K562 (cell line): Measurements from ENCODE around the gene TMED6. TPM values are rescaled to one million over a fixed set of nuclear protein-coding genes. Genes with fewer than 3 reads are reported as not detected.

Experiments
- BDP1 ChIP-seq: IDR thresholded peaks from 3 replicates; pipeline ENCODE4 v1.6.1; 2011; ENCODE audit not compliant: insufficient read length, insufficient read depth
- BHLHE40 ChIP-seq: IDR thresholded peaks from 2 replicates; pipeline ENCODE4 v1.6.1; 2011; ENCODE audit warnings: low read length, improper control_type of control experiment
- E2F5 ChIP-seq: sonication (generic); formaldehyde crosslinking; IDR thresholded peaks from 2 replicates; pipeline ENCODE4 v1.8.0; 2022; ENCODE audit warnings: mild to moderate bottlenecking, missing genetic modification reagents
- GATAD2A ChIP-seq: fragments of 450-650 bp; IDR thresholded peaks from 2 replicates; pipeline ENCODE4 v1.6.1; 2017
- GTF2B ChIP-seq: IDR thresholded peaks from 2 replicates; pipeline ENCODE4 v1.6.1; 2011; ENCODE audit not compliant: insufficient read length; ENCODE audit errors: extremely low read depth
- HBP1 ChIP-seq: fragments of 450-650 bp; formaldehyde crosslinking; IDR thresholded peaks from 2 replicates; pipeline ENCODE4 v1.4.0; 2022; ENCODE audit warnings: missing genetic modification characterization
- KAT2B ChIP-seq: IDR thresholded peaks from one replicate; pipeline ENCODE4 v1.6.1; 2012; ENCODE audit warnings: low read depth, mild to moderate bottlenecking, control low read depth, inconsistent platforms, low read length, moderate library complexity
- MAFK ChIP-seq: IDR thresholded peaks from 2 replicates; pipeline ENCODE4 v1.6.1; 2011; ENCODE audit warnings: low read length, improper control_type of control experiment
- MED1 ChIP-seq: sonication (generic); formaldehyde crosslinking; IDR thresholded peaks from 2 replicates; pipeline ENCODE4 v1.8.1; 2023; ENCODE audit warnings: missing genetic modification reagents, borderline replicate concordance
- MTA2 ChIP-seq: fragments of 450-650 bp; IDR thresholded peaks from 2 replicates; pipeline ENCODE4 v1.6.1; 2016; ENCODE audit warnings: low read depth
- NBN ChIP-seq: fragments of 450-650 bp; IDR thresholded peaks from 2 replicates; pipeline ENCODE4 v1.6.1; 2016; ENCODE audit warnings: low read depth, mild to moderate bottlenecking
- PCBP1 ChIP-seq: fragments of 200-400 bp; formaldehyde crosslinking; IDR thresholded peaks from 2 replicates; pipeline ENCODE4 v1.6.1; 2018; ENCODE audit warnings: mild to moderate bottlenecking, low read depth, low read length; ENCODE audit not compliant: poor library complexity, severe bottlenecking
- PHB ChIP-seq: fragments of 250-450 bp; sonication (Bioruptor Pico); IDR thresholded peaks from 2 replicates; pipeline ENCODE4 v1.5.0; 2021
- RBM22 ChIP-seq: fragments of 200-400 bp; formaldehyde crosslinking; IDR thresholded peaks from 2 replicates; pipeline ENCODE4 v1.6.1; 2018; ENCODE audit warnings: low read length, low read depth; ENCODE audit not compliant: poor library complexity, severe bottlenecking
- RBM39 ChIP-seq: fragments of 200-400 bp; formaldehyde crosslinking; optimal IDR thresholded peaks from 2 replicates; pipeline ENCODE3; 2018; ENCODE audit warnings: low read depth, low read length
- RCOR1 ChIP-seq, 2 experiments: IDR thresholded peaks; 2 replicates each; pipeline ENCODE4 v1.6.1; 2012; ENCODE audit warnings: low read depth in 2 of 2, low read length in 2 of 2, borderline replicate concordance in 1 of 2, improper control_type of control experiment in 1 of 2
- SMAD4 ChIP-seq: fragments of 250-450 bp; sonication (Bioruptor Pico); conservative IDR thresholded peaks from 2 replicates; pipeline ENCODE4 v1.8.0; 2021; ENCODE audit warnings: inconsistent platforms, mild to moderate bottlenecking, moderate library complexity
- TAL1 ChIP-seq: fragments of 450-650 bp; IDR thresholded peaks from 2 replicates; pipeline ENCODE4 v1.6.1; 2016; ENCODE audit warnings: mild to moderate bottlenecking
- TEAD2 ChIP-seq: fragments of 450-650 bp; IDR thresholded peaks from 2 replicates; pipeline ENCODE4 v1.6.1; 2016; ENCODE audit warnings: missing genetic modification characterization, control low read depth, missing compliant biosample characterization
- TRIM28 ChIP-seq: fragments of 450-650 bp; IDR thresholded peaks from 2 replicates; pipeline ENCODE4 v1.6.1; 2017
- XRCC3 ChIP-seq: fragments of 450-650 bp; IDR thresholded peaks from 2 replicates; pipeline ENCODE4 v1.6.1; 2017; ENCODE audit warnings: mild to moderate bottlenecking, moderate library complexity
- ZBTB43 ChIP-seq: sonication (generic); formaldehyde crosslinking; IDR thresholded peaks from 2 replicates; pipeline ENCODE4 v1.8.0; 2023; ENCODE audit warnings: mild to moderate bottlenecking, missing genetic modification reagents
- ZNF124 ChIP-seq: sonication (generic); formaldehyde crosslinking; IDR thresholded peaks from 2 replicates; pipeline ENCODE4 v1.8.1; 2022; ENCODE audit warnings: missing genetic modification reagents
- ZNF133 ChIP-seq: fragments of 250-450 bp; sonication (Bioruptor Pico); IDR thresholded peaks from 2 replicates; pipeline ENCODE4 v1.4.0; 2020; ENCODE audit warnings: mild to moderate bottlenecking
- ZNF239 ChIP-seq: fragments of 250-450 bp; sonication (Bioruptor Pico); IDR thresholded peaks from 2 replicates; pipeline ENCODE4 v1.4.0; 2020; ENCODE audit warnings: mild to moderate bottlenecking
- ZNF408 ChIP-seq: fragments of 250-450 bp; sonication (Bioruptor Pico); IDR thresholded peaks from 2 replicates; pipeline ENCODE4 v1.4.0; 2020; ENCODE audit warnings: low read depth, mild to moderate bottlenecking, moderate library complexity
- ZNF644 ChIP-seq: fragments of 200-800 bp; sonication (Bioruptor generic); IDR thresholded peaks from 2 replicates; pipeline ENCODE4 v1.6.1; 2016; ENCODE audit warnings: low read depth, missing genetic modification characterization, missing compliant biosample characterization
- ZNF75A ChIP-seq: fragments of 450-650 bp; formaldehyde crosslinking; IDR thresholded peaks from 2 replicates; pipeline ENCODE4 v1.4.0; 2020; ENCODE audit warnings: mild to moderate bottlenecking
- polyA plus RNA-seq, 8 experiments: library from polyadenylated mRNA; depleted of rRNA in 4 of 8; stranded (reverse) in 5 of 8; unstranded in 3 of 8; fragments of >200 nt; fragmentation: Nextera tagmentation in 2 of 8; fragmentation: Illumina TruSeq in 1 of 8; extraction: Ambion mirVana in 2 of 8; extraction: Trizol in 1 of 8; gene quantifications; 2 replicates each; pipeline versions ENCODE4 v1.2.1 to v1.2.3, GENCODE V29; 2011 to 2014; ENCODE audit warnings: inconsistent platforms in 1 of 8, missing spikeins in 1 of 8
- total RNA-seq, 7 experiments: library from RNA; depleted of rRNA in 6 of 7; stranded (reverse); fragments of >200 nt in 6 of 7; fragmentation: Illumina TruSeq in 2 of 7; extraction: Trizol in 2 of 7; gene quantifications; 2 replicates each; pipeline versions ENCODE4 v1.2.1 to v1.2.3, GENCODE V29; 2011 to 2021; ENCODE audit warnings: low replicate concordance in 1 of 7

The TMED6 gene
- total and polyA plus RNA-seq, 9 of the 15 experiments (the other 6 are each of a cell fraction or from before 2014, with no cell fraction given) = 0.14 to 0.45 (median 0.25) TPM; not detected in 2

- no peak for TF ChIP-seq ZBTB43 (CRISPR knock-in tag)
- no peak for TF ChIP-seq ZNF124
- no peak for TF ChIP-seq MTA2
- TF ChIP-seq BDP1 = no peak
- no peak for TF ChIP-seq PCBP1
- no peak for TF ChIP-seq RBM22
- no peak for TF ChIP-seq HBP1 (CRISPR knock-in tag)
- TF ChIP-seq NBN = no peak
- TF ChIP-seq ZNF75A (CRISPR knock-in tag) = 0 out of 2 replicates have a peak, but pooled peaks have one; percentile 33
- TF ChIP-seq SMAD4 (CRISPR knock-in tag) = peak; percentile 66; the same call in 1 of the 2 replicates
- TF ChIP-seq TAL1 = no peak
- no peak; the same call in 1 of the 2 replicates for TF ChIP-seq GATAD2A
- TF ChIP-seq GTF2B = no peak
- no peak for TF ChIP-seq ZNF644 (tag)
- TF ChIP-seq PHB (CRISPR knock-in tag) = 0 out of 2 replicates have a peak, but pooled peaks have one; percentile 56
- TF ChIP-seq ZNF133 (CRISPR knock-in tag) = no peak
- TF ChIP-seq TEAD2 (tag) = no peak
- TF ChIP-seq RCOR1 (IDR thresholded peaks at IDR 0.05; ENCODE audit: borderline replicate concordance in 1 of 2, low read depth in 2 of 2, low read length in 2 of 2) = no peak
- TF ChIP-seq XRCC3 = no peak
- no peak for TF ChIP-seq ZNF239
- TF ChIP-seq TRIM28 = no peak
- 0 out of 2 replicates have a peak, but pooled peaks have one; percentile 49 for TF ChIP-seq MED1 (CRISPR knock-in tag)
- TF ChIP-seq KAT2B = no peak
- TF ChIP-seq E2F5 = no peak
- no peak for TF ChIP-seq MAFK
- TF ChIP-seq RBM39 = no peak
- TF ChIP-seq ZNF408 (CRISPR knock-in tag) = no peak
- TF ChIP-seq BHLHE40 = no peak; the same call in 1 of the 2 replicates
Measured at GRCh38 chr16:69330286-69331109, 21.1 kb downstream of the TMED6 start, which contains the start of gene PDF (continued).
